Testis (tissue), 2 donors: ENCODE data around the gene ZNF660.
"Not testable (repeated sequence)": the region's sequence is repeated elsewhere in the genome, so short reads cannot be mapped to it uniquely, and the experiment has no call there.

Experiments
- POLR2A ChIP-seq: fragments of 450-650 bp; IDR thresholded peaks from one replicate; pipeline ENCODE4 v1.6.1; 2017; ENCODE audit warnings: antibody characterized with exemption, mild to moderate bottlenecking, moderate library complexity
- TF ChIP-seq, protein P1 (sequence below), 3 experiments: fragments of 450-650 bp in 2 of 3; fragments of 200-600 bp in 1 of 3; sonication (generic) in 1 of 3; IDR thresholded peaks; one replicate each; pipeline ENCODE4 v1.5.1; 2016 to 2019; ENCODE audit warnings: antibody characterized with exemption in 3 of 3, mild to moderate bottlenecking in 2 of 3, moderate library complexity in 1 of 3

DNA sequence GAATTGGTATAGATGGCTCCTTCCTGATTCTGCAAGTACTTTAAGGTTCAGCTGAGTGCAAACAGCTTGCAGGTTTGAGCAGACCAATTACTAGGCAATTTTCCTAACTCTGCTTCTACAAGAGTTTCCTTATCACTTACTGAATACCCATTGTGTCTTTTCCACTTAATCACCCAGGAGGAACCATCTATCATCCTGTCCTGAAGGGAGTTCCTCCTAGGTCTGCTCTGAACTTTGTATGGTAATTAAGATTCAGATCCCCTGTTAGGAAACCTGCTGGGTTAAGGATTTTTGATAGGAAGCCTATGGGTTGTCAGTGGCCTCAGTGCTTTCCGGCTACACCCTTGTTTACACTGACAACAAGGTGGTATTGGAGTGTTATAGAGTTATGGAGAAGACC, 40.0 kb upstream of the ZNF660 start:
- TF ChIP-seq, protein P1, sequence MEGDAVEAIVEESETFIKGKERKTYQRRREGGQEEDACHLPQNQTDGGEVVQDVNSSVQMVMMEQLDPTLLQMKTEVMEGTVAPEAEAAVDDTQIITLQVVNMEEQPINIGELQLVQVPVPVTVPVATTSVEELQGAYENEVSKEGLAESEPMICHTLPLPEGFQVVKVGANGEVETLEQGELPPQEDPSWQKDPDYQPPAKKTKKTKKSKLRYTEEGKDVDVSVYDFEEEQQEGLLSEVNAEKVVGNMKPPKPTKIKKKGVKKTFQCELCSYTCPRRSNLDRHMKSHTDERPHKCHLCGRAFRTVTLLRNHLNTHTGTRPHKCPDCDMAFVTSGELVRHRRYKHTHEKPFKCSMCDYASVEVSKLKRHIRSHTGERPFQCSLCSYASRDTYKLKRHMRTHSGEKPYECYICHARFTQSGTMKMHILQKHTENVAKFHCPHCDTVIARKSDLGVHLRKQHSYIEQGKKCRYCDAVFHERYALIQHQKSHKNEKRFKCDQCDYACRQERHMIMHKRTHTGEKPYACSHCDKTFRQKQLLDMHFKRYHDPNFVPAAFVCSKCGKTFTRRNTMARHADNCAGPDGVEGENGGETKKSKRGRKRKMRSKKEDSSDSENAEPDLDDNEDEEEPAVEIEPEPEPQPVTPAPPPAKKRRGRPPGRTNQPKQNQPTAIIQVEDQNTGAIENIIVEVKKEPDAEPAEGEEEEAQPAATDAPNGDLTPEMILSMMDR (IDR thresholded peaks at IDR 0.05) = not testable (repeated sequence)
- TF ChIP-seq POLR2A = not testable (repeated sequence)
